IMR-90 (cell line): ENCODE data around the gene HAP1. TPM values are rescaled to one million over a fixed set of nuclear protein-coding genes. Genes with fewer than 3 reads are reported as not detected.

Experiments used
- ATAC-seq: fragments of 200-7000 bp; cut with Tn5 transposase; 2 replicates; pipeline ENCODE4 v1.9.1; 2020; ENCODE audit warnings: low read depth, mild to moderate bottlenecking, moderate library complexity
- BruUV-seq: library from RNA; stranded (reverse); fragments of 400-500 nt; replicated peaks from 2 replicates; lab custom pipeline; 2021; lab: Mats Ljungman, UMichigan
- CTCF ChIA-PET: fragments of 300-600 bp; formaldehyde crosslinking; extraction: SDS; loops from one replicate; lab custom pipeline; 2021; ENCODE audit warnings: antibody characterized with exemption; lab: Yijun Ruan, JAX
- POLR2A ChIA-PET: fragments of 300-600 bp; sonication (Branson Sonifier 250); formaldehyde crosslinking; loops from one replicate; lab custom pipeline; 2022; ENCODE audit warnings: antibody characterized with exemption; ENCODE audit not compliant: unreplicated experiment; lab: Charles Lee
- DNase-seq: peaks from one replicate; pipeline ENCODE4 v3.0.0; 2013
- H2AFZ ChIP-seq: replicated peaks from 2 replicates; pipeline ENCODE3; 2013; ENCODE audit warnings: low read length, mild to moderate bottlenecking; ENCODE audit not compliant: poor library complexity
- H2AK5ac ChIP-seq: 2 replicates; pipeline ENCODE4 v1.6.1; 2013; ENCODE audit warnings: low read depth, low read length, inconsistent platforms
- H2AK9ac ChIP-seq: replicated peaks from 2 replicates; pipeline ENCODE3; 2013; ENCODE audit warnings: mild to moderate bottlenecking, low read depth, low read length, moderate library complexity; ENCODE audit not compliant: poor library complexity
- H2BK120ac ChIP-seq: 2 replicates; pipeline ENCODE4 v1.6.1; 2013; ENCODE audit warnings: low read depth, low read length, inconsistent platforms
- H2BK15ac ChIP-seq: 3 replicates; pipeline ENCODE4 v1.6.1; 2013; ENCODE audit warnings: low read depth, low read length, inconsistent platforms
- H2BK20ac ChIP-seq: 2 replicates; pipeline ENCODE4 v1.6.1; 2013; ENCODE audit warnings: low read depth, mild to moderate bottlenecking, inconsistent platforms, low read length, moderate library complexity
- H2BK5ac ChIP-seq: 2 replicates; pipeline ENCODE4 v1.6.1; 2013; ENCODE audit warnings: mild to moderate bottlenecking, low read depth, low read length, inconsistent platforms; ENCODE audit not compliant: poor library complexity, severe bottlenecking
- H3K14ac ChIP-seq: replicated peaks from 2 replicates; pipeline ENCODE4 v1.6.1; 2013; ENCODE audit warnings: low read depth, low read length, inconsistent platforms
- H3K18ac ChIP-seq: 2 replicates; pipeline ENCODE4 v1.6.1; 2013; ENCODE audit warnings: low read depth, low read length, control low read depth
- H3K23ac ChIP-seq: 2 replicates; pipeline ENCODE4 v1.6.1; 2013; ENCODE audit warnings: low read depth, low read length, inconsistent platforms
- H3K27ac ChIP-seq: 2 replicates; pipeline ENCODE4 v1.5.1; 2013; ENCODE audit warnings: mild to moderate bottlenecking, control low read depth, low read length; ENCODE audit not compliant: insufficient read depth
- H3K27me3 ChIP-seq: 2 replicates; pipeline ENCODE4 v1.6.1; 2013; ENCODE audit warnings: low read length; ENCODE audit not compliant: control insufficient read depth, insufficient read depth
- H3K36me3 ChIP-seq: 2 replicates; pipeline ENCODE4 v1.6.1; 2013; ENCODE audit warnings: low read length, mixed read lengths; ENCODE audit not compliant: control insufficient read depth, insufficient read depth
- H3K4ac ChIP-seq: 2 replicates; pipeline ENCODE4 v1.6.1; 2013; ENCODE audit warnings: low read depth, low read length, inconsistent platforms
- H3K4me1 ChIP-seq: 2 replicates; pipeline ENCODE4 v1.6.1; 2013; ENCODE audit warnings: low read length, mixed read lengths; ENCODE audit not compliant: control insufficient read depth, insufficient read depth
- H3K4me2 ChIP-seq: 2 replicates; pipeline ENCODE4 v1.6.1; 2013; ENCODE audit warnings: low read depth, mild to moderate bottlenecking, control low read depth, low read length, moderate library complexity
- H3K4me3 ChIP-seq: 2 replicates; pipeline ENCODE4 v1.5.1; 2013; ENCODE audit warnings: low read depth, mild to moderate bottlenecking, control low read depth, low read length, moderate library complexity; ENCODE audit not compliant: insufficient read depth
- H3K56ac ChIP-seq: 2 replicates; pipeline ENCODE4 v1.6.1; 2013; ENCODE audit warnings: low read length, inconsistent platforms; ENCODE audit not compliant: insufficient read depth; ENCODE audit errors: extremely low read depth
- H3K79me1 ChIP-seq, 2 experiments: 2 replicates each; pipeline ENCODE4 v1.6.1; 2013; ENCODE audit warnings: low read length in 2 of 2, inconsistent platforms in 1 of 2, low read depth in 1 of 2
- H3K9ac ChIP-seq: 2 replicates; pipeline ENCODE4 v1.6.1; 2013; ENCODE audit warnings: low read depth, low read length, control low read depth
- H3K9me1 ChIP-seq: 2 replicates; pipeline ENCODE4 v1.6.1; 2013; ENCODE audit warnings: low read length, inconsistent platforms; ENCODE audit not compliant: insufficient read depth
- H3K9me3 ChIP-seq: 2 replicates; pipeline ENCODE4 v1.6.1; 2013; ENCODE audit warnings: low read length; ENCODE audit not compliant: control insufficient read depth, insufficient read depth
- H4K20me1 ChIP-seq: 2 replicates; pipeline ENCODE4 v1.6.1; 2013; ENCODE audit warnings: low read length, inconsistent platforms; ENCODE audit not compliant: insufficient read depth
- H4K5ac ChIP-seq: 2 replicates; pipeline ENCODE4 v1.6.1; 2013; ENCODE audit warnings: mild to moderate bottlenecking, low read depth, low read length, control low read depth
- H4K8ac ChIP-seq, 2 experiments: 2 replicates each; pipeline ENCODE4 v1.6.1; 2013; ENCODE audit warnings: low read depth in 2 of 2, low read length in 2 of 2, control low read depth in 1 of 2, inconsistent platforms in 1 of 2
- H4K91ac ChIP-seq: 2 replicates; pipeline ENCODE4 v1.6.1; 2013; ENCODE audit warnings: low read depth, low read length, inconsistent platforms; ENCODE audit not compliant: insufficient read depth
- BHLHE40 ChIP-seq: fragments of 150-350 bp; IDR thresholded peaks from 2 replicates; pipeline ENCODE4 v1.6.1; 2016; ENCODE audit warnings: mild to moderate bottlenecking, low read depth, low read length
- CHD1 ChIP-seq: IDR thresholded peaks from 2 replicates; pipeline ENCODE4 v1.6.1; 2012; ENCODE audit warnings: low read depth, low read length, improper control_type of control experiment
- FOS ChIP-seq: fragments of 150-350 bp; IDR thresholded peaks from 2 replicates; pipeline ENCODE4 v1.6.1; 2016; ENCODE audit warnings: low read depth, low read length
- MAZ ChIP-seq: IDR thresholded peaks from 2 replicates; pipeline ENCODE4 v1.6.1; 2012; ENCODE audit warnings: low read depth, mild to moderate bottlenecking, low read length, improper control_type of control experiment, moderate library complexity, borderline replicate concordance
- POLR2A ChIP-seq: IDR thresholded peaks from 2 replicates; pipeline ENCODE4 v1.6.1; 2012; ENCODE audit warnings: mild to moderate bottlenecking, low read depth, low read length
- RCOR1 ChIP-seq: IDR thresholded peaks from 2 replicates; pipeline ENCODE4 v1.6.1; 2012; ENCODE audit warnings: mild to moderate bottlenecking, low read length, improper control_type of control experiment; ENCODE audit not compliant: insufficient replicate concordance
- RFX5 ChIP-seq: IDR thresholded peaks from 2 replicates; pipeline ENCODE4 v1.8.0; 2012; ENCODE audit warnings: low read depth, mild to moderate bottlenecking, low read length, moderate library complexity
- SMC3 ChIP-seq: fragments of 150-350 bp; IDR thresholded peaks from 2 replicates; pipeline ENCODE4 v1.6.1; 2016; ENCODE audit warnings: low read depth, mild to moderate bottlenecking, antibody characterized with exemption, low read length, moderate library complexity
- WGBS, 2 experiments: methylation state at CpG; one replicate each; pipeline versions ENCODE4 v1.1.5 to v1.1.7; 2013; ENCODE audit warnings: missing lambda C conversion rate in 2 of 2; ENCODE audit not compliant: insufficient read length in 1 of 2; ENCODE audit errors: extremely low coverage in 2 of 2; 5-methylcytosine and 5-hydroxymethylcytosine counted together
- dilution Hi-C: fragments of 300-500 bp; cut with HindIII; formaldehyde crosslinking; loops from one replicate; pipeline ENCODE4 v1.14.3; 2018; ENCODE audit warnings: low sequenced_read_pairs; ENCODE audit not compliant: unreplicated experiment
- in situ Hi-C: fragments of 300-500 bp; cut with MboI; formaldehyde crosslinking; loops from 3 replicates; pipeline ENCODE4 v1.14.3; 2019; ENCODE audit warnings: low sequenced_read_pairs, inconsistent platforms, mixed read lengths
- intact Hi-C: fragments of 100-400 bp; cut with micrococcal nuclease; formaldehyde crosslinking; loops from 2 replicates; pipeline ENCODE4 v1.10.0; 2022
- polyA plus RNA-seq, 3 experiments: library from polyadenylated mRNA; depleted of rRNA; stranded (reverse); fragments of >200 nt; gene quantifications; 2 replicates each; pipeline ENCODE4 v1.2.3, GENCODE V29; 2012; ENCODE audit warnings: low replicate concordance in 1 of 3
- total RNA-seq: library from RNA; depleted of rRNA; stranded (reverse); fragments of >200 nt; gene quantifications from 2 replicates; pipeline ENCODE4 v1.2.3, GENCODE V29; 2012
- TF ChIP-seq, protein P1 (sequence below): fragments of 150-350 bp; IDR thresholded peaks from 2 replicates; pipeline ENCODE4 v1.6.1; 2016; ENCODE audit warnings: low read depth, mild to moderate bottlenecking, low read length, moderate library complexity, borderline replicate concordance
- TF ChIP-seq, protein P2 (sequence below): fragments of 150-350 bp; IDR thresholded peaks from 2 replicates; pipeline ENCODE4 v1.6.1; 2017; ENCODE audit warnings: mild to moderate bottlenecking, antibody characterized with exemption, low read length, low read depth
- TF ChIP-seq, protein P3 (sequence below): conservative IDR thresholded peaks from 2 replicates; pipeline ENCODE4 v1.5.1; 2012; ENCODE audit warnings: mild to moderate bottlenecking, low read depth, low read length, improper control_type of control experiment

The HAP1 gene
- total and polyA plus RNA-seq, 2 of the 4 experiments (the other 2 are of a cell fraction), result under 0.01 to 0.09 TPM

DNA sequence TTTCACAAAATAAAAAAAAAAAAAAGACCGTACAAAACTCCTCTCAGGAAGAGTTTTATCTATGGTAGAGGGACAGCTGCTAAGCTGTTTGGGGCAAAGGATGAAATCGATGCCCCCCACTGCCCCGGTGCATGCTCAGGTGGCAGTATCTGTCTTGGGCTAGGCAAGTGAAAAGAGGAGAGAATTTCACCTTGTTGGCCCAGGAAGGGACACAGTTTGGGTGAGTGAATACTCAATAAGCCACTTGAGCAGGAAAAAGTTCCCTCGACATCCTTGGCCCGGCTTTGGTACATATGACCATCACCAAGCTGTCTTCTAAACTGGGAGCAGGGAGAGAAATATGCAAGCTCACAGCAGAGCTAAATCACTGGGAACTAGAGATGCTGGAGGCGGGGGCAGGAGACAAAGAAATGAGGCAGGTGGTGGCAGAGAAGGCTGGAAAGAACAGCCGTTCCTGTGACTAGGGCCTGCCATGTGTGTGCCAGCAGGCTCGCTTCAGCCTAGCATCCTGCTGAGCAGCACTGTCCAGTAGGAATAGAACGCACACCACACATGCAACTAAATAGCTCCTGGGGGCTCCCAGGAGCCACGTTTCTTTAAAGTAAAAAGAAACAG lies 53.9 kb downstream of the HAP1 start:
- Histone ChIP-seq H3K4me1 (peaks cover 6% of the 10 kb centered on the region), H2AK9ac (no peak overlapping the region), H2AFZ (no peak overlapping the region), H3K36me3 (no peaks in the 10 kb centered on the region), H3K27ac (no peak overlapping the region), H3K18ac (no peak overlapping the region), H3K23ac (no peak overlapping the region), H2BK20ac (no peak overlapping the region), H2BK120ac (no peak overlapping the region), H3K56ac (no peak overlapping the region), H3K4me3 (no peak overlapping the region), H3K4ac (no peak overlapping the region), H4K5ac (no peak overlapping the region), H3K9me1 (no peaks in the 10 kb centered on the region), H3K4me2 (no peak overlapping the region), H4K8ac (no peak overlapping the region), H3K9ac (no peak overlapping the region), H2BK5ac (no peak overlapping the region), H3K14ac (no peak overlapping the region), H3K79me1 (no peaks in the 10 kb centered on the region), H3K27me3 (peaks cover 12% of the 10 kb centered on the region), H4K20me1 (no peaks in the 10 kb centered on the region), H4K91ac (no peak overlapping the region), H2BK15ac (no peak overlapping the region), H2AK5ac (no peak overlapping the region), H3K9me3 (no peaks in the 10 kb centered on the region)
- no peak for ATAC-seq
- no CpG with 5 or more reads among the region's 10 CpGs for WGBS, 2 experiments
- dilution Hi-C loops, result no loop called here
- ChIA-PET POLR2A (interaction anchor here (1.0 kb wide), 1 partner anchor 8 kb away, joined by 4 read pairs; no protein-coding TSS in a partner anchor), CTCF (interaction anchor here (0.6 kb wide), 1 partner anchor 151 kb away, joined by 3 read pairs; no protein-coding TSS in a partner anchor)
- DNase-seq, result no peak
- in situ Hi-C loops, result no loop called here
- intact Hi-C loops, result no loop called here
- TF ChIP-seq BHLHE40 (no peak), FOS (no peak), SMC3 (no peak), CHD1 (no peak), MAZ (no peak), RFX5 (no peak), POLR2A (no peak), RCOR1 (no peak)
- TF ChIP-seq, protein P1, sequence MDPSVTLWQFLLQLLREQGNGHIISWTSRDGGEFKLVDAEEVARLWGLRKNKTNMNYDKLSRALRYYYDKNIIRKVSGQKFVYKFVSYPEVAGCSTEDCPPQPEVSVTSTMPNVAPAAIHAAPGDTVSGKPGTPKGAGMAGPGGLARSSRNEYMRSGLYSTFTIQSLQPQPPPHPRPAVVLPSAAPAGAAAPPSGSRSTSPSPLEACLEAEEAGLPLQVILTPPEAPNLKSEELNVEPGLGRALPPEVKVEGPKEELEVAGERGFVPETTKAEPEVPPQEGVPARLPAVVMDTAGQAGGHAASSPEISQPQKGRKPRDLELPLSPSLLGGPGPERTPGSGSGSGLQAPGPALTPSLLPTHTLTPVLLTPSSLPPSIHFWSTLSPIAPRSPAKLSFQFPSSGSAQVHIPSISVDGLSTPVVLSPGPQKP, result no peak
- TF ChIP-seq, protein P2, sequence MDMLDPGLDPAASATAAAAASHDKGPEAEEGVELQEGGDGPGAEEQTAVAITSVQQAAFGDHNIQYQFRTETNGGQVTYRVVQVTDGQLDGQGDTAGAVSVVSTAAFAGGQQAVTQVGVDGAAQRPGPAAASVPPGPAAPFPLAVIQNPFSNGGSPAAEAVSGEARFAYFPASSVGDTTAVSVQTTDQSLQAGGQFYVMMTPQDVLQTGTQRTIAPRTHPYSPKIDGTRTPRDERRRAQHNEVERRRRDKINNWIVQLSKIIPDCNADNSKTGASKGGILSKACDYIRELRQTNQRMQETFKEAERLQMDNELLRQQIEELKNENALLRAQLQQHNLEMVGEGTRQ, result no peak
- TF ChIP-seq, protein P3, sequence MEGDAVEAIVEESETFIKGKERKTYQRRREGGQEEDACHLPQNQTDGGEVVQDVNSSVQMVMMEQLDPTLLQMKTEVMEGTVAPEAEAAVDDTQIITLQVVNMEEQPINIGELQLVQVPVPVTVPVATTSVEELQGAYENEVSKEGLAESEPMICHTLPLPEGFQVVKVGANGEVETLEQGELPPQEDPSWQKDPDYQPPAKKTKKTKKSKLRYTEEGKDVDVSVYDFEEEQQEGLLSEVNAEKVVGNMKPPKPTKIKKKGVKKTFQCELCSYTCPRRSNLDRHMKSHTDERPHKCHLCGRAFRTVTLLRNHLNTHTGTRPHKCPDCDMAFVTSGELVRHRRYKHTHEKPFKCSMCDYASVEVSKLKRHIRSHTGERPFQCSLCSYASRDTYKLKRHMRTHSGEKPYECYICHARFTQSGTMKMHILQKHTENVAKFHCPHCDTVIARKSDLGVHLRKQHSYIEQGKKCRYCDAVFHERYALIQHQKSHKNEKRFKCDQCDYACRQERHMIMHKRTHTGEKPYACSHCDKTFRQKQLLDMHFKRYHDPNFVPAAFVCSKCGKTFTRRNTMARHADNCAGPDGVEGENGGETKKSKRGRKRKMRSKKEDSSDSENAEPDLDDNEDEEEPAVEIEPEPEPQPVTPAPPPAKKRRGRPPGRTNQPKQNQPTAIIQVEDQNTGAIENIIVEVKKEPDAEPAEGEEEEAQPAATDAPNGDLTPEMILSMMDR, result no peak
- no TSS peak for BruUV-seq
